GM19240 (cell line): ENCODE measurements around the gene RBM19.

Experiments used
- DNase-seq: peaks from one replicate; pipeline ENCODE4 v3.0.0; 2011; ENCODE audit warnings: low spot score; ENCODE audit not compliant: insufficient read length

The RBM19 gene

DNA sequence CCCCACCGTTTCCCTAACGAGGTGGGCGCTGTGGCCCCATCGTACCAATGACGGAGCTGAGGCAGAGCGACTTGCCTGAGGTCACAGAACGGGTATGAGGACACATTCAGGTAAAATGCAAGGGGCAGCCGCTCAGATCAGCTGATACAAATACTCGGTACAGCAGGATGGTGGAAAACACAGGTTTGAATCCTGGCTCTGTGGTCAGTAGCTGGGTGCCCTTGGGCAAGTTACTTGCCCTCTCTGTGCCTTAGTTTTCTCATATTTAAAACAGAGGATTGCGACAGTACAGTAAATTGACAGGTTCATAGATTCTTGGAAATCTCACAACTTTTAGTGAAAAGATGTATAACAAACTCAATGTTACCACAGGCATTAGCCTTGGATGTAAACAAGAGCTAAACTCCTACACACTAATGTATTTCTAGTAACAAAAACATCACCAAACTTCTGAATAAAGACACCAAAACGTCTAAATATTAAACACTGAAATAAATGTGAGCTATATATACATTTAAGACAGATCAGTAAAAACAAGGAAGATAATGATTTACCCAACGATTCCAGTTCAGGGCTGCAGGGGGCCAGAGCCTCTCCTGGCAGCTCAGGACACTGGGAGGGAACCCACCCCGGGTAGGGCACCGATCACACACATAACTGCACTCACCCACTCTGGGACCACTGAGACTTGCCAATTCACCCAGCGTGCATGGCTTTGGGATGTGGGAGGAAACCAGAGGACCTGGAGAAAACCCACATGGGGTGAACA lies 128.4 kb downstream of the RBM19 start:
- DNase-seq, result no peak

DNA sequence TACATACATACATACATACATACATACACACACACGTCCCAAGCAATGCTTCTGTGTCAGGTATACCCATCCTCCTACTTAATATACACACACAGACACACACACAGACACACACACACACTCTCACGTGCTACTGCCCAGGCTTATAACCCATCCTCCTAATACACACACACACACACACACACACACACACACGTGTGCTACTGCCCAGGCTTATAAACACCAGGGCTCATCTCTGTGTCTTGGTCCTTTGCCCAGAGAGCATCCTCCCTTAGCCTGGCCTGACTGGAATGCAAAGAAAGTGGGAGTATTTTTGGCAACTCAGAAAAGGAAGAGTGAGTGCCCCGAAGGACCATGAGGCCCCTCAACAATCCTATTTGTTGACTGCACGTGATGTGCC lies 129.0 kb downstream of the RBM19 start:
- no peak for DNase-seq

DNA sequence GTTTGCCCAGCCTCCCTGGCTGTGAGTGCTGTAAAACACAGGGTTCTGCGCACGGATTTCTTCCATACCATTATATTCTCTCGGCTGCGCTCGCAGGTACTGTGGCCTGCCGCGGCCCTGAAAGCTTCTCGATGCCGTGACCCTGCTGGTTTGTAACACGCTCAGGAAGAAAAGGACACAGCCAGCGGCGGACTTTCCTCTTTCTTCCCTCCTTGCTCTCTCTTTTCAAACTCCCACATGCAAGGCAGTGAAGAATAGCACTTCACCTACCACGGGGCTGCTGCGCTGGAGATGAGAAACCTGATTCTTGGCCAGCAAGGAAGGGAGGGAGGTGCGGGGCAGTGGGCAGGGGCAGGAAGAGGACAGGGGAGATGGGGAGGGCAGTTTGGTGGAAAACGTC lies 130.2 kb downstream of the RBM19 start:
- no peak for DNase-seq

DNA sequence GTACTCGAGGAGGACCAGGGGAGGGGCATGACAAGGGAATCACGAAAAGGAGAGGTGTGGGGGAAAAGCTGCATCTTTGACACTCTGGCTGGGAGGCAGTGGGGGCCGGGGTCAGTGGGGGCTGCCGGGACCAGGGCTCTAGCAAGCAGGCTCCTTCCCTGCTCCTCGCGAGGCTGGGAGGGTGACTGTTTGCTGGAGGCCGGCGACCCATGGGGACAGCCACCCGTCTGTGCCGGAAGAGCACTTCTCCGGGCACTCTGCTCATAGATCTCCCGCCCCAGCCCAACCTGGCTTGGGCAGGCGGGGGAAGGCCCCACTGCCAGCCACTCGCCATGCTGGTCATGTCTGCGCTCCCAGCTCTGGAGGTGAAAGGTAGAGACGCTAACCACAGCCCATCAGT lies 130.7 kb downstream of the RBM19 start:
- DNase-seq, result no peak

DNA sequence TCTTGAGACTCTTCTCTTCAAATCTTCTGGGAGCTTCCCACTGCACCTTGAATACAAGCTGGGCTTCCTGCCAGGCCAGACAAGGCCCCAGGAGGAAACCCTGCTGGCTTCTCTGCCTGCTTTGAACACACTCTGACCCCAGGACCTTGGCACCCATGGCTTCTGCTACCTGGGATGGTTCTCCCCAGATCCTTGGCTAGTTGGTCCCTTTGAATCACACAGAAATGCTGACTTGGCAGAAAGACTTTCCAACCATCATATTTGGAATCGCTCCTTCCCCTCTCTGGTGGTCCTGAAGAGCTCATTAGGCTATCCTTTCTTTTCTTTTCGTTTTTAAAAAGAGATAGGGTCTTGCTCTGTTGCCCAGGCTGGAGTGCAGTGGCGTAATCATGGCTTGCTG lies 132.7 kb downstream of the RBM19 start:
- DNase-seq, result no peak

DNA sequence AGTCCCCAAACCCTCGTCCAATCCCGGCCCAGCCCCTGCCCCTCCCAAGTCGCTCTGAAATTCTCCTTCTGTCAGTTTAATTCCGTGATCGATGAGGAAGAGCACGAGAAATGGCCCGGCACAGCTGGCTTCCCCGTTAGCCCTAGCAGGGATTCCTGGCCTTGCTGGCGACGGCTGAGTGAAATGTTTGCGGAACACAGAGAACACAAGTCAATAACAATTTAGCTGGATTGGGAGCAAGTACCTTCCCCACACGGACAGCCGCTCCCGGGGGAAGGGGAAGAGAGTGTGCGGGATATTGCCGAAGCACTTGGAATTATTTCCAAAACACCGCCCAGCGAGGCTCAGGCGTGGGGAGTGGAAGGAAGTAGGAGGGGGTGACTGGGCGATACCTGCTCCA lies 134.6 kb downstream of the RBM19 start:
- DNase-seq, result no peak

DNA sequence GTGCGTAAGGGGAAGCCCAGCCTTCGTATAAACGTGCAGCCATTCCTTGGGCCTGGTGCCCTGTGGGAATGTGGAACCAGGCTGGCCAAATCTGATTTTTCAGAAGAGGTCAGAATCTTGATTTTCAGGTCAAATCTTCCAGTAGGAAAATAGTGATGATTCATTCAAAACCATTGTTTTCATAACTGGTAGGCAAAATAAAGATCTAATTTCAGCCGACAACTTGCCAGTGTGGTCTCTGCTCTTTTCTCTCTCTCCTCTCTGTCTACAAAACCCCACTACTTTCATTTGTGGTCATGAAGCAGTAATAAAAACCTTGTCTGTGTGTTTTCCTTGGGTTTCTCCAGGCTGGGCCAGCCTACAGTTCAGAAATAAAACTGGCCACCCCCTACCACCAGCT lies 135.1 kb downstream of the RBM19 start:
- no peak for DNase-seq

DNA sequence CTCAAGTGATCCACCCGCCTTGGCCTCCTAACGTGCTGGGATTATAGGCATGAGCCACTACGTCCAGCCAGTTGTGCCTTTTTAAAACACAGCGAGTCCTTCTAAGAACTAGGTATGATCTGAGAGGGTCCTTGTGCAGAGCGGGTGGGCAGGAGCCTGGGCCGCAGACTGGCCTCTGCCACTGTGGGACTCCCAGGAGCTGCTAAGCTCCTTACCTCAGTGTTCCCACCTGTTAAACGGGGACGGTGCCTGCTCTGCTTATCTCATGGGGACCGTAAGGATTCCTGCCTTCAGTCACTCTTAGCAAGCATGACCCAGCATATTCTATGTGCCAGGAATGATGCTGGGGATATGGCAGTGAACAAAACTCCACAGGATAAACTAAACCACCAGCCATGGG lies 136.9 kb downstream of the RBM19 start:
- no peak for DNase-seq

DNA sequence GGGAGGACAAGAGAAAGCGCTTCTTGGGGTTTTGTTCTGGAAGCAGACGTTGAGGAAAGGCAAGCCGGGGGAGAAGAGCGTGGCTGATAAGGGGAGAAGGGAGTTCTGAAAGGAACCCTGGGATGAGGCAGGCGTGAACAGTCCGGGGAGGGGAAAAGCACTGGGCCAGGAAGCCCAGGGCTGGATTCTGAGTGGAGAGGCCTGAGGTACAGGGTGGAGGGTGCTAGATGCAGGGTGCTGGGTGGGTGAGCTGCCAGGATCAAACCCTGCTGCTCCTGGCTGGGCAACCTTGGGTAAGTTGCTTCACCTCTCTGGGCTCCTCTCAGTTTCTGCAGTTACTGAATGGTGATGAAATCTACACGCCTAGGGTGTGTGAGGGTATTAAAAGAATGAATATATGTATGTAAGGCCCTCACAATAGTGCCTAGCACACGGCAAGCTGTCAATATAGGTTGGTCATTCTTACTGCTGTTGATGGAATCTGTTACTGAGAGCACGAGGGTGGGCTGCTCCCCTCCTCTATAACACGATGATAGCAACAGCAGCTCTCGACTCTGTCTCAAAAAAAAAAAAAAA lies 138.5 kb downstream of the RBM19 start:
- no peak for DNase-seq

DNA sequence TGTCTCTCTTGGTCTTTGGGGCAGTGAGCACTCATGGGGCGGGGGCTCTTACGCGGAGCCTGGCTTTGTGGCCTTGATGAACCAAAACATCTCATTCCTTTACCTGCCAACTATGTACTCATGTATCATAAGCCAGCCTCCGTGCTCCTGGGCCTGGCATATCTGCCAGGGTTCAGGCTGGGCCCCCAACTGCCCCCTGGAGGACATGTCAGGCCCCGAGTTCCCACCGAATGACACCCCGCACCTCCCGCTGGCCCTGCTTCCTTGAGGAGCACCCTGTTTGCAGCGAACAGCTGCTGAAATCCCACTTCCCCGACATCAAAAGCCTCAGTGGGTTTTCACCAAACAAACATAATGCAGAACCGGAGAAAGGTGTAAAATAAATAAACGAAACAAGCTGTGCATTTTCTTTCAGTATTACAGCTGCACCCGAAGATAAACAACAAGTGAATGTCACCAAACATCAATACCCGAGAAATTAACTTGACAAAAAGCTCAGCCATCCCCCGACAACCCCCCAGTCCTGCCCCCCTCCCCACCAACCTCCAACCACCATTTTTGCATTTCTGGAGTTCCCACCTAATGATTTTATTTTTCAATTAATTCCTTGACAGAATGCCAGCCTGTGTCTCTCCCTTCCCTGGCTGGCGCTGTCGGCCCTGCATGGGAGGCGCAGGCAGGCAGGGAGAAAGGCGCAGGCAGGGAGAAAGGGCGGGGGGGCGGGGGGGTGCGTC lies 139.2 kb downstream of the RBM19 start:
- DNase-seq, result no peak

DNA sequence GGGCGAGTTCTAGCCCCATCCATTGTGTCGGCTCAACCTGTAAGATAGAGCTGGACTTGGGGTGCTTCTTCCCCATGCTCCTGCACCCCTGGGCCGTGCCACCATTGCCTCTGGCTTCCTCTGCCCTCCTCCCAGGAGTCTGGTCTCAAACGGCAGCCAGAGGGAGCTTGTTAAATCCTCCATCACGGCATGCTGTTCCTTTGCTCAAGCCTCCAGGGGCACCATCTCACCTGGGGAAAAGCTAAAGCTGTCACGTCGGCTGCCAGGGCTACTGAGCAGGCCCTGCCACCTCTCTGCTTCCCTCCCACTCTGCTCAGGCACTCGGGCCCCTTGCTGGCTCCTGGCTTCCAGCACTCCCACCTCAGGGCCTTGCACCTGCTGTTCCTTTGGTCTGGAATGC lies 140.4 kb downstream of the RBM19 start:
- DNase-seq, result no peak

DNA sequence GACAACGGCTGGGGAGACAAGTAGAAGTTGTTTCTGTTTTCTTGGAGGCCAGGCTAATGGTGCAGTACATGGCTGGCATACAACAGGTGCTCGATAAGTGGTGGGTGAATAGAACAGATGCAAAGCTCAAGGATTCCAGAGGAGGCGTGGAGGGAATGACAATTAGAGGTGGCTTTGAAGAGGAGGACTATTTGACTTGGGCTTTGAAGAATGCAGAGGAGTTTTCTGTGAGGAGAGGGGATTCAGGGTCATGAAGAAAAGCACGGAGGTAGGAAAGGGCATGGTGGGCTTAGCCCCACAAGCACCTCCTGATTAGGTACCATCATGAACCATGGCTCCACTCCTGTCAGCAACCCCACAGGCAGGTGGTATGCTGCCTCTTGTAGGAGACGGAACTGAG lies 142.3 kb downstream of the RBM19 start:
- no peak for DNase-seq

DNA sequence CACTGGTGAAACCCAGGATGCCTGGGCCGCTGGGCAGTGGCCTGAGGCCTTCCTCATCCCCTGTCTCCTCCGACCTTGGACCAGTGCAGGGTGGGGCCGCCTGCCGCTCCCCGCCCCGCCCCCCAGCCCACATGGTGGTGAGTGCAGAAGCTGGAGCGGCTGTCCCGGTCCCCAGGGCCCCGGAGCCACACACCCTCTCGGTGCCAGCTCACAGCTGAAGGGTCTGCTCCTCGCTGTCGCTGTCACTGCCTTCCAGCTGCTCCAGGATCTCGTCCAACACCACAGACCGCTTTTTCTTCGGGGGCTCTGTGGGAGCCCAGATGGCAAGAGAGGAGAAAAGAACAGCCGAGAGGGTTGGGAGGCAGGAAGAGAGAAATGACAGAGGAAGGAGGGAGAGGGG lies 143.1 kb downstream of the RBM19 start:
- DNase-seq, result no peak

DNA sequence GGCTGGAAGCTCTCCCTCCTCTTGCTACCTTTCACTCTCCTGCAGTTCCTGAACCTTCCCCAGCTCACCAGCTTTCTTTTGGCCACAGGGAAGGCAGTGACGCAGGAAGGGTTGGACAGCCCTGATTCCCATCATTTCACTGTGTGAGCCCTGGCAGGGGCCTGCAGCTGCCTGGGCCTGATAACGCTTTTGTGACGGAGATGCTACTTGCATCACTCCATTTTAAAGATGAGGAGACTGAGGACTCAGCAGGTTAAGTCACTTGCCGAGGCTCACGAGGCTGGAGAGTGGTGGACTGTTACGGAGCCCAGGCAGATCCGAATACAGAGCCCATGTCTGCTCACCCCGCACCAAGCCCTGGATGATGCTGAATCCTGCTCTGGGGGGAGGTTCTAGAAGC lies 145.3 kb downstream of the RBM19 start:
- no peak for DNase-seq

DNA sequence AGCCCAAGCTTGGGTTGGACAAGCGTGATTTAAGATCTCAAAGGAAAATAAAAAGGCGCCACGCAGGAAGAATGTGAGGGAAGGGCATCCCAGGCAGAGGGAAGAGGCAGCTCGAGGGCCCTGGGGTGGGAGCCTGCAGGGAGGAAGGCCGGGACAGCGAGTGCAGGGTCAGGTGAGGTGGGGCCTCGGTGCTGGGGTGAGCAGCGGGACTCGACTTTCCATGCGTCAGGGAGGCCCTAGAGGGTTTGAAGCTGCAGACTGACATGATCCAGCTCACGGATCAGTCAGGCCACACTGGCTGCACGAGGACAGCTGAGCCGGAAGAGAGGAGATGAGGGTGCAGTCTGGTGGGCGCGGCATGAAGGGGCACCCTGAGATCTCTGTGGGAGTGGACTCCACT lies 145.8 kb downstream of the RBM19 start:
- no peak for DNase-seq

DNA sequence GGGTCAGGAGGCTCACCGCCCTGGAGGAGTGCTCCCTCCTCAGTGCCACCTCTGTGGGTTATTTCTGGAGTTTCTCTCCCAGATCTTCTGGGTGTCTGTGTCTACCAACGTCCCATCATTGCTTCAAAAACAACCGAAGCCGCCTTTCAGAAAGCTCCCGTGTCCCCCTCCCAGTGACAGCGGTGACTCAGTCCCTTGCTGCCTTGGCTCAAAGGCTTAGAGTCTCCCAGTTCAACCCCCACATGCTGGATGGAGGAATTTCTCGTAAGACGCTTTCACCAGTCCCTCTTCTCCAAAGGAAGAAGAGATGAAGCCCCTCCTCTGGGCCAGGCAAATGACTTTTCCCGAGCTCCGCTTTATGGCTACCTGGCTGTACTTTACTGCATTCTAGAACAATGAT lies 146.6 kb downstream of the RBM19 start:
- no peak for DNase-seq

DNA sequence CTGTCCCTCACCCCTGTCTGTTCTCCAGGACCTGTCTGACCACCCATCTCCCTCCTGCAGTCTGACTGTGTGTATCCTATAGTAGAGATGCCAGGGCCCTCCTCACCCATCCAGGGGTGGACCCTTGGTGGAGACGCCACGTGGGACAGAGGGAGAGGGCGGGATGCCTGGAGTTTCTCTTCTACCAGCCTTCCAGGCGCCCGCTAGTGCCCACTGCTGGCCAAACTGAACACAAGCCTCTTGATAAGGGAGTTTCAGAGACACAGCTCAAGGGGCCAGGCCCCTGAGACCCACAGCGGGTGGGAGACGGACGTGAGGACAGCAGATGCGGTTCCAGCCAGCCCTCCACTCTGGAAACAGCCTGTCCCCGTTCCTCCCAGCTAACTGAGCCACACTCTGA lies 147.3 kb downstream of the RBM19 start:
- DNase-seq, result no peak

DNA sequence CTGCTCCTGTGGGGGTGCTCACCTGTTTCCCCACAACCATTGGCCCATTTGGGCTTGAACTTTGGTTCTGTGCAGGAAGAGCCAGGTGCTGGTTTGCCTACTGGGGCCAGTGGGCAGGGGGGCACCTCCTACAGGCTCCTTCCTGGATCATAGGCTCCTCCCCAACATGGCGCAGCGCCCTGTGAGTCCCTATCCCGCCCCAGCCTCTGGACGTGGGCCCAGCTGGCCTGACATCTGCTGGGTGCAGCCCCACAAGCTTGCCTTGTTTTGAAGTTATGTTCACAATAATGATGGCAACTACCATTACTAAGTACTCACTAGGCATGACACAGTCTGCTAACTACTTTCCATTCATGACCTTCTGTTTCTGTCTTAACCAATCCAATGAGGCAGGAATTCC lies 147.8 kb downstream of the RBM19 start:
- DNase-seq, result no peak

DNA sequence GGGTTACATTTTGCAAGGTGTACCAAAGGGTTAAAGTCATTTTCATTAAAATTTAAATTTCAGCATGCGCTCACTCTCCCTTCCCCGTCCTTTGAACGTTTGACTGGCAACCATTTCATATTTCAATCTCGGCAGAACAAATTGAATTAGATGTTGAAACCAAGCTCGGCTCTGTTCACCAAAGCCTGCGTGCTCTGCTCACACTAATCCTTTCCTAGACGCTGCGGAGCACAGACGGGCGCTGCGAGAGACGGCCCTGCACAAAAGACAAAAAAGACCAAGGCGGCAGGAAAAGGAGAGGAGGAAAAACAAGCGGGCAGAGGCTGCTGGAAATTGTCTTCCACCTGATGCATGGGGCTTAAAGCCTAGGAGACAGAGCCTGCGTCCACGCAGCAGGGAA lies 149.3 kb downstream of the RBM19 start:
- DNase-seq, result no peak

DNA sequence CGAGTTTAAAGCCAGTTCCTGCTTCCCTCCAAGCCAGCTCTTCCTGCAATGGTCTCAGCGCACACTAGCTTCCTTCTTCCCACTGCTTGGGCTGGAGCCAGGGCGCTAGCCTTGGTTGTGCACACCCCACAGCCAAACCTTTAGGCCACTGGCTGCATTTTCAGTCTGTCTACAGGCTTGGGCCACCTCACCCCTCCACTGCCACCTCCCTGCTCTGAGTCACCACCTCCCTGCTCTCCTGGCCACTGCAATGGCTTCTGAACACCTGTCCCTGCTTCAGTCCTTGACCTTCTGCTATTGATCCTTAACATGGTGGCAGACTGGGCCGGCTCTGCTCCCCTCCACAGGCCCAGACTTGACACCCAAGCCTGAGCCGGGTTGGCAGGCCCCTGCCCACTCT lies 151.1 kb downstream of the RBM19 start:
- DNase-seq, result no peak

DNA sequence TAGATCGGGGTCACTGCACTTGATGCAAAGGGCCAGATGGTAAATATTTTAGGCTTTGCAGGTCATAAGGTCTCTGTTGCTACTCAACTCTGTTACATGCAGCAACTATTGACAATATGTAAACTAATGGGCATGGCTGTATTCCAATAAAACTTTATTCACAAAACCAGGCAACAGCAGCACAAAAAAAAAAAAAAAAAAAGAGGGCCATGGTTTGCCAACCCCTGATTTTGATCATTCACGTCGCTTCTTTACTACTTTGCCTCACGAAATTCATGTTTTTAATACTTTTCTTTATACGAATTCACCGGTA lies 152.9 kb downstream of the RBM19 start:
- no peak for DNase-seq

DNA sequence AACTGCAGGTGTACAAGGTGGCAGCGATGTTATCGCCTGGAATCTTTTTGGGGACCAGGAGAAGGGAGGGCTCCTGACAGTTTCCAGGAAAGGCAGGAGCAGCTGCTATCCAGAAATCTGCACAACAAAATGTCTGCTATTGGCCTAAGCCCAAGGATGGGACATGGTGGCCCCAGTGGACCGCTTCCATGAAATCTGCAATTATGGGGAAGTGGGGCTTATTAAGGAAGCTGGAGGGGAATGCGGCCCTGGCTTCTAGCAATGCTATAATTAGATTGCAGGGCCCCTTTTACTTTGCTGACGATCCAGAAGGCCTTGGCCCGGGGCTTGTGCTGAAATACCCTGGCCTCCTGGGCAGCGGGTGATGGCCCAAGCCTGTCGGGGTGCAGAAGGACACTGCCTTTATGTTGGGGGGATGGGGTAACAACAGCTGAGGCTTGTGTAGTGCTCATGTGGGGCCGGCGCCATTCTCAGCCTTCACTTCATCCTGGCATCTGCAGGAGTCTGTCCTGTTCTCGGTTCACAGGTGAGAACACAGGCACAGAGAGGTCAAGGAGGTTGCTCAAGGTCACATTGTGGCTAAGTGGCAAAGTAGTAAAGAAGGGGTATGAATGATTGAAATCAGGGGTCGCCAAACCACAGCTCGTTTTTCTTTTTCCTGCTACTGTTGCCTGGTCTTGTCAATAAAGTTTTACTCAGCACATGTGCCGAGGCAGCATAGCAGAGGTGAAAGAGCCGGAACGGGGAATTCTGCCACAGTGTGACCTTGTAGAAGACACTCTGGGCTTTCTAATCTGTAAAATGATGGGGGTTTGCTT lies 153.5 kb downstream of the RBM19 start:
- no peak for DNase-seq
